HEK293T (cell line): Measurements from ENCODE around the gene VENTX.

Experiments
- FOXA1 ChIP-seq: fragments of 450-650 bp; IDR thresholded peaks from 2 replicates; pipeline ENCODE4 v1.6.1; 2016; ENCODE audit warnings: mild to moderate bottlenecking
- FOXM1 ChIP-seq: fragments of 450-650 bp; IDR thresholded peaks from 2 replicates; pipeline ENCODE4 v1.6.1; 2017; ENCODE audit warnings: mild to moderate bottlenecking, borderline replicate concordance
- HDGF ChIP-seq: fragments of 450-650 bp; IDR thresholded peaks from 2 replicates; pipeline ENCODE4 v1.6.1; 2017; ENCODE audit warnings: antibody characterized with exemption, borderline replicate concordance
- SUZ12 ChIP-seq: fragments of 450-650 bp; IDR thresholded peaks from 2 replicates; pipeline ENCODE4 v1.6.1; 2016; ENCODE audit warnings: mild to moderate bottlenecking
- ZNF384 ChIP-seq: fragments of 450-650 bp; IDR thresholded peaks from 2 replicates; pipeline ENCODE4 v1.6.1; 2016

- TF ChIP-seq SUZ12, result no peak
- no peak for TF ChIP-seq FOXM1
- no peak for TF ChIP-seq ZNF384
- no peak for TF ChIP-seq FOXA1
- no peak for TF ChIP-seq HDGF
Measured at GRCh38 chr10:133282846-133283390, 45.3 kb downstream of the VENTX start.
